Glutamatergic neuron (in vitro differentiated cells): ENCODE measurements around the gene MARS1. TPM values are rescaled to one million over a fixed set of nuclear protein-coding genes. Genes with fewer than 3 reads are reported as not detected.
A peak's percentile ranks its signal among the peaks of the same experiment; 100 is the strongest.

Source experiments
- DNase-seq: peaks from one replicate; pipeline ENCODE4 v3.0.0; 2022
- H3K27ac Mint-ChIP-seq: one replicate; pipeline ENCODE4 v1.8.0; 2020; ENCODE audit warnings: mild to moderate bottlenecking, mixed read lengths, inconsistent platforms; ENCODE audit not compliant: unreplicated experiment
- H3K27me3 Mint-ChIP-seq: one replicate; pipeline ENCODE4 v1.8.0; 2020; ENCODE audit warnings: mild to moderate bottlenecking, moderate library complexity, mixed read lengths, inconsistent platforms; ENCODE audit not compliant: unreplicated experiment
- H3K36me3 Mint-ChIP-seq: one replicate; pipeline ENCODE4 v1.8.0; 2020; ENCODE audit warnings: mild to moderate bottlenecking, mixed read lengths, inconsistent platforms; ENCODE audit not compliant: unreplicated experiment
- H3K4me1 Mint-ChIP-seq: one replicate; pipeline ENCODE4 v1.8.0; 2020; ENCODE audit warnings: mild to moderate bottlenecking, low read depth, mixed read lengths, inconsistent platforms; ENCODE audit not compliant: unreplicated experiment
- H3K4me3 Mint-ChIP-seq: one replicate; pipeline ENCODE4 v1.8.0; 2020; ENCODE audit warnings: mild to moderate bottlenecking, mixed read lengths, inconsistent platforms; ENCODE audit not compliant: unreplicated experiment
- H3K9me3 Mint-ChIP-seq: one replicate; pipeline ENCODE4 v1.8.0; 2020; ENCODE audit warnings: mild to moderate bottlenecking, moderate library complexity, mixed read lengths, inconsistent platforms; ENCODE audit not compliant: unreplicated experiment
- CTCF ChIP-seq: fragments of 200-600 bp; sonication (generic); IDR thresholded peaks from one replicate; pipeline ENCODE4 v1.5.0; 2021; ENCODE audit not compliant: partially characterized antibody, unreplicated experiment
- total RNA-seq: library from RNA; stranded (reverse); fragmentation: NEBNext Ultra II Directional; extraction: Animal tissue kit (Norgen Biotek cat#: 25700); gene quantifications from one replicate; pipeline ENCODE4 v1.2.1, GENCODE V29; 2021; ENCODE audit not compliant: unreplicated experiment

Gene MARS1
- total RNA-seq, 1 donor from 2014 or later, result 870 TPM

- H3K27me3 Mint-ChIP-seq, result peaks cover 37% of the 10 kb centered on the region
These were observed 37.1 kb downstream of the MARS1 start for GRCh38 chr12:57524814-57525614.

GRCh38 chr12:57525615-57526383 lies 37.9 kb downstream of the MARS1 start:
- no peak for TF ChIP-seq CTCF
- Mint-ChIP-seq H3K36me3 (no peaks in the 10 kb centered on the region), H3K9me3 (peaks cover 31% of the 10 kb centered on the region), H3K4me3 (peak overlapping the region; percentile 65), H3K4me1 (peaks cover 31% of the 10 kb centered on the region), H3K27ac (no peak overlapping the region), H3K27me3 (peaks cover 34% of the 10 kb centered on the region)
- no peak for DNase-seq

More at GRCh38 chr12:57524814-57525614, 37.1 kb downstream of the MARS1 start:
- Mint-ChIP-seq H3K4me3 (peak overlapping the region; percentile 90), H3K9me3 (peaks cover 34% of the 10 kb centered on the region), H3K4me1 (peaks cover 26% of the 10 kb centered on the region), H3K36me3 (no peaks in the 10 kb centered on the region), H3K27ac (peak overlapping the region; percentile 88)
- peak; percentile 58 for DNase-seq
- no peak for TF ChIP-seq CTCF

GRCh38 chr12:57526477-57527126 lies 38.7 kb downstream of the MARS1 start:
- no peaks in the 10 kb centered on the region for H3K36me3 Mint-ChIP-seq
- no peak for DNase-seq
- H3K4me1 Mint-ChIP-seq, result peaks cover 29% of the 10 kb centered on the region
- H3K27ac Mint-ChIP-seq, result no peak overlapping the region
- H3K9me3 Mint-ChIP-seq, result peaks cover 26% of the 10 kb centered on the region
- no peak for TF ChIP-seq CTCF
- H3K27me3 Mint-ChIP-seq, result peaks cover 28% of the 10 kb centered on the region
- no peak overlapping the region for H3K4me3 Mint-ChIP-seq

- TF ChIP-seq CTCF, result no peak
These were observed 39.3 kb downstream of the MARS1 start for GRCh38 chr12:57527184-57527583.

More at GRCh38 chr12:57527184-57527583, 39.3 kb downstream of the MARS1 start:
- H3K4me3 Mint-ChIP-seq, result no peak overlapping the region
- H3K27ac Mint-ChIP-seq, result peak overlapping the region; percentile 38
- peaks cover 30% of the 10 kb centered on the region for H3K4me1 Mint-ChIP-seq
- no peaks in the 10 kb centered on the region for H3K36me3 Mint-ChIP-seq
- DNase-seq, result no peak
- peaks cover 20% of the 10 kb centered on the region for H3K9me3 Mint-ChIP-seq
- peaks cover 22% of the 10 kb centered on the region for H3K27me3 Mint-ChIP-seq
